ENCODE data around the gene GRIK4.

DNA sequence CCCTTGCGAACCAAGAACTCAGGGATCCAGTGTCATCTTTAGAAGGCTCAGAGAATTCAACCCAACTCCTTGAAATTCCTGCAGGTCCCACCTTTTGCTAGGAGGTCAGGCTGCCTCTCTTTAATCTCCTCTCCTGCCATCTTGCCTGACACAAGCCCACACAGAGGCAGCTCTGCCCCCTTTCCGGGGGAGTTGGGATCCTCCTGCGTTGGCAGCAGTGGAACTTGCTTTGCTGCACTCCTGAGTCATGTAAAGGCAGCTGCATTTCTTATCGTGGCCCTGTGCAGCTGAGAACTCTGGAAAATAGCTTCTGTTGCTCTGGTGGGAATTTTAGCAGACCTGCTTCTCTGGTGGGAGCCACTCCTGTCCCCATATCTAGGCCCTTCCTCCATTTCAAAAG is 370.0 kb downstream of the GRIK4 start:
- TF ChIP-seq, protein P1, sequence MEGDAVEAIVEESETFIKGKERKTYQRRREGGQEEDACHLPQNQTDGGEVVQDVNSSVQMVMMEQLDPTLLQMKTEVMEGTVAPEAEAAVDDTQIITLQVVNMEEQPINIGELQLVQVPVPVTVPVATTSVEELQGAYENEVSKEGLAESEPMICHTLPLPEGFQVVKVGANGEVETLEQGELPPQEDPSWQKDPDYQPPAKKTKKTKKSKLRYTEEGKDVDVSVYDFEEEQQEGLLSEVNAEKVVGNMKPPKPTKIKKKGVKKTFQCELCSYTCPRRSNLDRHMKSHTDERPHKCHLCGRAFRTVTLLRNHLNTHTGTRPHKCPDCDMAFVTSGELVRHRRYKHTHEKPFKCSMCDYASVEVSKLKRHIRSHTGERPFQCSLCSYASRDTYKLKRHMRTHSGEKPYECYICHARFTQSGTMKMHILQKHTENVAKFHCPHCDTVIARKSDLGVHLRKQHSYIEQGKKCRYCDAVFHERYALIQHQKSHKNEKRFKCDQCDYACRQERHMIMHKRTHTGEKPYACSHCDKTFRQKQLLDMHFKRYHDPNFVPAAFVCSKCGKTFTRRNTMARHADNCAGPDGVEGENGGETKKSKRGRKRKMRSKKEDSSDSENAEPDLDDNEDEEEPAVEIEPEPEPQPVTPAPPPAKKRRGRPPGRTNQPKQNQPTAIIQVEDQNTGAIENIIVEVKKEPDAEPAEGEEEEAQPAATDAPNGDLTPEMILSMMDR (conservative IDR thresholded peaks at IDR 0.05; ENCODE audit: low read length) = no peak
- no peak for TF ChIP-seq EZH2phosphoT487 (IDR thresholded peaks at IDR 0.05; ENCODE audit: borderline replicate concordance)
